Measurements from ENCODE around the gene EVL.

Gene EVL

GRCh38 chr14:100082723-100083122 lies 17.5 kb downstream of the EVL start:
- FAIRE-seq, result no peak
- DNase-seq (ENCODE audit: low spot score), result no peak

- FAIRE-seq, result no peak
Measured at GRCh38 chr14:100083706-100084105, 18.5 kb downstream of the EVL start.

DNA sequence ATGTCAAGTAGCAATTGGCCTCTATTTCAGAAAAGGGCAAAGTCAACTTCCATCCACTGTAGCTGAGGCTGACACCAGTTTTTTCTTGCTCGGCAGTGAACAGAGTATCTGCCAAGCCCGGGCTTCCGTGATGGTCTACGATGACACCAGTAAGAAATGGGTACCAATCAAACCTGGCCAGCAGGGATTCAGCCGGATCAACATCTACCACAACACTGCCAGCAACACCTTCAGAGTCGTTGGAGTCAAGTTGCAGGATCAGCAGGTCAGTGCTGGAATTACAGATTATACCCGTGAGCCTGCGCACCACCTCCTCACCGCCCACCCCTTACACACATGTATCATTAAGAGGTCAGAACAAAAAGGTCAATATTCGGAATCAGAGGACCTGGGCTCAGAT lies 19.4 kb downstream of the EVL start:
- DNase-seq (ENCODE audit: low spot score) (no peak), FAIRE-seq (no peak)

More at GRCh38 chr14:100083706-100084105, 18.5 kb downstream of the EVL start:
- no peak for DNase-seq (ENCODE audit: low spot score)

- FAIRE-seq (no peak), DNase-seq (ENCODE audit: low spot score) (no peak)
Measured at GRCh38 chr14:100085462-100085861, 20.2 kb downstream of the EVL start.

DNA sequence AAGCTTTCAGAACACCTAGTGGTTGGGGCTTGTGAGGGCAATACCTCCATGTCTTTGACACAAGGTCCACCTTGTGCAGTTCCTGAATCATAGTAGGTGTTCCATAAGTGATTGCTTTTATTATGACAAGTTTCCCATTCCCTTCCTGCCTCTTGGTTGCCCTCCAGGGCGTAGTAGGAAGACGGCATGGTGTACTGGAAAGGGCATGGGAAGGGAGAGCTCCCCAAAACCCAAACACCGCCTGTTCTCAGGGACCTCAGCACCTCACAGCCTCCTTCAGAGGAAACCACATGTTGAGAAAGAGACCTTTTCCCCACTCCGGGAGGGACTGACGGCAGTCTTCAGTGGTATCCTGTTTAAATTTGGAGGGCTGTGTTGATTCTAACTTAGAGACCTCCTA lies 21.1 kb downstream of the EVL start:
- DNase-seq (ENCODE audit: low spot score) (no peak), FAIRE-seq (no peak)

- no peak for FAIRE-seq
- DNase-seq (ENCODE audit: low spot score), result no peak
Measured at GRCh38 chr14:100088226-100088625, 23.0 kb downstream of the EVL start.

- FAIRE-seq (no peak), DNase-seq (ENCODE audit: low spot score) (no peak)
Measured at GRCh38 chr14:100091386-100091785, 26.2 kb downstream of the EVL start.

- DNase-seq (ENCODE audit: low spot score) (no peak), FAIRE-seq (no peak)
Measured at GRCh38 chr14:100092832-100093231, 27.6 kb downstream of the EVL start.

DNA sequence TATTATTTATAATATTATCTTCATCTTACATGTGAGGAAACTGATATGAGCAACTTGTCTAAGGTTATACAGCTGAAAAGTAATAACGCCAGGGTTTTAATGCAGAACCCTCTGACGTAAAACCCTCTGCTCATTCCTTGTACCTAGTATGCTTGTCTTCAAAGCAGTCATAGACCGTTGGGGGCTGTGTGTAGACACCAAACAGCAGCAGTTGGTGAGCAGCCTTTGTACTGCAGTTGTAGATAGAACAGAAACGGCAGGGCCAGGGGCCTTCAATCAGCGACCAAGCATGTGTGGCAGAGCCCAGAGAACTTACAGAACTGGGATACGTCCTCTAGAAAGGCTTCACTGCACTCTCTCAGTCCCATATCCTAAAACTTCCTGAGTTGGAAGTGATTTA lies 28.1 kb downstream of the EVL start:
- DNase-seq (ENCODE audit: low spot score), result no peak
- no peak for FAIRE-seq

DNA sequence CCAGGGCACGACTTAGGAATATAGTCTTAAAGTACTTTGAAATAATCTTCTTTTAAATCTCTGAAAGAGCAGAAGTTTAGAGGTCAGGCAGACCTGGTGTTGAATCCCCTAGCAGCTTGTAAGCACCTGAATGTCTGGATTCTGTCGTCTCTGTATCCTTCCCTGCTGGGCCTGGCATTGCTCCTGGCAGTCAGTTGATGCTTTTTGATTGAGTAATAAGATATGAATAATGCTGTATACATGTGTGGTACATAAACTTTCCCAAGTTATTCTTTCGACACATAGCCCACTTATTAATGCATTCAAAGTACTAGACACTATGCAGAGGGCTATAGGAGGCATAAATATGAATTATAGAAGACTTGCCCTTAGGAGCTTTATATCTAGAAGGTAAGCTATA lies 31.4 kb downstream of the EVL start:
- FAIRE-seq (no peak), DNase-seq (ENCODE audit: low spot score) (no peak)

DNA sequence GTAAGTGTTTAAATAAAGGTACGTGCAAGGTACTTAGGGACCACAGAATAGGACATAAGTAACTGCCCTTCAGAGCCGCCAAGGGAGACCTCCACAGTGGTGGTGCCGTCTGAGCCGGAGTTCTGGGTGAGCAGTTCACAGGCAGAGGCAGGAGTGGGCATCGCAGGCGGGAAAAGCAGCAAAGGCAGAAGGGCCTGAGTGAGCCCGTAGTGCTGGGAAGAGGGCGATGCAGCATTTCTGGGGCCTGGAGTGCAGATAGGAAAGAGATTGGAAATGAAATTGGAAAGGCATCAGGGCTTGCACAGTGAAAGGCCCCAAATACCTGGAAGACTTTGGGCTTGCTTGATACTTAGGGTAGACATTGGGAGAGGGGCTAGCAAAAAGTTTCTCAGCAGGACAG lies 32.9 kb downstream of the EVL start:
- DNase-seq (ENCODE audit: low spot score), result no peak

GRCh38 chr14:100100032-100100703 lies 34.9 kb downstream of the EVL start:
- DNase-seq (ENCODE audit: low spot score) (no peak), FAIRE-seq (no peak)

More for the DNA sequence above, 32.9 kb downstream of the EVL start:
- FAIRE-seq, result no peak

DNA sequence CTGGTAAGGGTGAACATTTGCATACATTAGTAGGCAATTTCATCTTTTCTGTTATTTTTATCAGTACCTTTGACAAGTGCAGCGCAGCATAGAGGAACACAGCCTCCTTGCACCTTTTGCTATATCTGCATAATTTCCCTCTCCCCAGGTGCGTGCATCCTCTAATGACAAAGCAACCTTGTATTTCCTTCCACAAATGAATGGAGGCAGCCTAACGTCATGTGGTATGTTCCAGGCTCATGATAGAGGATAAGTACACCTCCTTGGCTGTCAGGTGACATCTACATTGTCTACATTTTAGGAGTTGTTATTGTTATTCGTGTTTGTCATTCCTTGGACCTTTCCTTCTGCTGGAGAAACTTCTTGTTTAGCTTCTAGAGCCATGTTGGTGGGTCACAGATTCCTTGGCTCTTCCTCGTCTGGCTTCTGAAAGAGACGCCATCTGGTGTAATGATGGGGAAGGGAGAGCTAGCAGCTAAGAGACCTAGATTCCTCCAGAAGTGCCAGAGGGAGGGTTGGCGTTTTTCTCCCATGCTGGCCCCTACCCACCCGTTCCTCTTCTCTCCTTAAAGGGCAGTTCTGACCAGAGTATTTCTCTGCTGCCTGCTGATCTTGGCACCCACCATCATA lies 37.0 kb downstream of the EVL start:
- FAIRE-seq (no peak), DNase-seq (ENCODE audit: low spot score) (no peak)

GRCh38 chr14:100103250-100104005 lies 38.2 kb downstream of the EVL start:
- DNase-seq (ENCODE audit: low spot score) (no peak), FAIRE-seq (no peak)

- no peak for DNase-seq (ENCODE audit: low spot score)
- FAIRE-seq, result no peak
Measured at GRCh38 chr14:100104006-100104352, 38.8 kb downstream of the EVL start.

- no peak for FAIRE-seq
- no peak for DNase-seq (ENCODE audit: low spot score)
Measured at GRCh38 chr14:100104523-100105300, 39.5 kb downstream of the EVL start.

GRCh38 chr14:100105357-100106169 lies 40.3 kb downstream of the EVL start:
- no peak for DNase-seq (ENCODE audit: low spot score)
- no peak for FAIRE-seq

GRCh38 chr14:100106250-100107112 lies 41.3 kb downstream of the EVL start:
- FAIRE-seq (no peak), DNase-seq (ENCODE audit: low spot score) (no peak)

GRCh38 chr14:100107236-100107635 lies 42.0 kb downstream of the EVL start:
- FAIRE-seq (no peak), DNase-seq (ENCODE audit: low spot score) (no peak)
